HL-60/S4 treated with phorbol 12-myristate 13-acetate at 8.2 ng/mL for 4 days and 3 days (cell line): ENCODE measurements around the gene SEMA4A.
"Not testable (repeated sequence)": the region's sequence is repeated elsewhere in the genome, so short reads cannot be mapped to it uniquely, and the experiment has no call there.

Experiments used
- in situ Hi-C: fragments of 300-500 bp; cut with MboI; formaldehyde crosslinking; loops from 2 replicates; pipeline ENCODE4 v1.15.0; 2022; ENCODE audit warnings: low sequenced_read_pairs

Gene SEMA4A

GRCh38 chr1:156118177-156118868 is 35.1 kb upstream of the SEMA4A start:
- in situ Hi-C loops: no loop called here

DNA sequence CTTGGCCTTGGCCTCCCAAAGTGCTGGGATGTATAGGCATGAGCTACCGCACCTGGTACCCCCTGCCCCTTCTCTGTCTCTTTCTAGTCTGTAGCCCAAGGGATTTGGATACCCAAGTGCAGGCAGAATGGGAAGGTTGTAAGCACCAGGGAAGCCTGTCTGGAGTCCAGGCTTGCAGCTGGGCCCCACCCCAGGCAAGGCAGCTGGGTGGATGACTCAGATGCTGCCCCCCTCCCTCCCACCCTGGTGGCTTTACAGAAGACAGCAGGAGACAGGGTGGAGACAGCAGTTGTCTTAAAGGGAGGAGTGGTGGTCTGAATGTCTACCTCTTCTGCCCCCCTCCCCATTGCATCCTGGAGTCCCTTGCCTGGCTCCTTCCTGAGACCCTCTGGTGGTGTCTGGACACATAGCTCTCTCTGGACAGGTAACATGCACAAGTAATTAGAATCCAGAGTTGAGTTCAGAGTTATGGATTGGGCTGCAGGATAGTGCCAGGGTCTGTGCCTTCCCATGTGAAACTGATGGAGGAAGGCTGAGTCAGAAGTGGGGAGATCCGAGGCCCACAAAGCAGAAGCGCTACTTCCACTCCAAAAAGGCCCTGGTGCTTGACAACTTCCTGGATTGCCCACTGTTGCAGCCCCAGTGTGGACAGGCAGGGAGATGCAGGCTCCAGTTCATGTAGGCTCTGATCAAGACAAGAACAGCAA is 33.7 kb upstream of the SEMA4A start:
- in situ Hi-C loops: no loop called here

GRCh38 chr1:156120318-156120717 is 33.1 kb upstream of the SEMA4A start:
- in situ Hi-C loops: no loop called here

GRCh38 chr1:156121005-156121404 is 32.4 kb upstream of the SEMA4A start:
- in situ Hi-C loops: not testable (repeated sequence)

DNA sequence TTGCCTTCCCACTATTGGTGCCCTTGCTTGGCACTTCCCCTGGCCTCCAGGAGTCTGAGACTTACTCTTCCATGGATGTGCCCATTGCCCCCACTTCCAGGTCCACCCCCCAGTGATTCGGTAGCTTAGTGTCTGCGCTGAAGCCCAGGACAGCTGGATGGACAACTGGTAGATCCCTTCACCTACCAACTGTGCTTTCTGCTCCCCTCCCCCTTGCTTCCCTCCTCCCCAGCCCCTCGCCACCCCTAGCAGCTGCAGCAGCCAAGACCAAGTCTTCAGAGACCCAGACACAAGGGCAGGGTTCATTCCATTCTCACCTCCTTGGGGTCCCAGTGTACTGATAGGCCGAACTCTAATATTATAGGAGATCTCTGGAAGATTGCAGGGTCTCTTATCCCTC is 31.9 kb upstream of the SEMA4A start:
- in situ Hi-C loops: no loop called here

- in situ Hi-C loops: no loop called here
Measured at GRCh38 chr1:156122086-156122485, 31.3 kb upstream of the SEMA4A start.

GRCh38 chr1:156122519-156123355 is 30.6 kb upstream of the SEMA4A start:
- in situ Hi-C loops: no loop called here

GRCh38 chr1:156123356-156124196 is 29.8 kb upstream of the SEMA4A start:
- in situ Hi-C loops: no loop called here

DNA sequence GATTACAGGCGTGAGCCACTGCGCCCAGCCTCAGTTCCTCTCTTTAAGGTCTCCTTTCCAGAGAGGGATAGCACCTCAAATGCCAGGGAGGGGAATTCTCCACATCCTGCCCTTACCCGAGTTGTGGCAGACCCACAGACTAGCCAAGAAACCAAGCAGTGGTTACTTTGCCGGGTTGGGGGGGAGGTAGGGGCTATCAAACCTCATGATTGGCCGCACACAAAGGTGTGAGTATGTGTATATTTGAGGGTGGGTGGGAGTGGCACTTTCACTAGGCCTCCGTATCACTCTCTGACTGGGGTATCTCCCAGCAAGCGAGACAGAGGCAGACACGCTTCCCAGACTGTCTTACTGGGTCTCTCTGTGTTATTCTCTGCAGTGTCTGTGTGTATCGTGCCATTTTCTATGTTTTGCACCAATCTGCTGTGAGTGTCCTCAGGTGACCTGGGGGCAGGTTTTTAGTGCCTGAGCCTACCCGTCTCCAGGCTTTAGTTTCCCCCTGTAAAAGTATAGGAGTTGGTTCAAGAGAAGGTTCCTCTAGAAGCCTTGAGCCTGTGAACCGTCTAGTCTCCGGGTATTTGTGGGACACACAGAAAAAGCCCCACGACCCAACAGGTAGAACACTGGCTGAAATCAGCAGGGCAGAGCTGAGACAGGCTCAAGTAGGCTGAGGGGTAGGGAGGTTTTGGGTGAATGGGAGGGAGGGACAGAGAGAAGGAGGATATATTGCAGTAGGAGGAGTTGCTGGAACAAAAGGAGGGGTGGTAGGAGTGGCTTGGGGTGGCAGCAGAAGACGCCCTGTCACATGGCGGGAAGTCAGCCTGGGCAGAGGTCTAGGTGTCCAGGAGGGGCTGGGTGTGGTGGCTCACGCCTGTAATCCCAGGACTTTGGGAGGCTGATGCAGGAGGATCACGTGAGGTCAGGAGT is 28.6 kb upstream of the SEMA4A start:
- in situ Hi-C loops: loop anchor here (5.0 kb wide), 1 partner anchor 33 kb away; no protein-coding TSS in a partner anchor

GRCh38 chr1:156125544-156125943 is 27.8 kb upstream of the SEMA4A start:
- in situ Hi-C loops: loop anchor here (5.0 kb wide), 1 partner anchor 33 kb away; no protein-coding TSS in a partner anchor

- in situ Hi-C loops: loop anchor here (5.0 kb wide), 1 partner anchor 34 kb away; no protein-coding TSS in a partner anchor
Measured at GRCh38 chr1:156126043-156126629, 27.2 kb upstream of the SEMA4A start.

- in situ Hi-C loops: loop anchor here (5.0 kb wide), 1 partner anchor 35 kb away; no protein-coding TSS in a partner anchor
Measured at GRCh38 chr1:156126630-156127534, 26.5 kb upstream of the SEMA4A start.

DNA sequence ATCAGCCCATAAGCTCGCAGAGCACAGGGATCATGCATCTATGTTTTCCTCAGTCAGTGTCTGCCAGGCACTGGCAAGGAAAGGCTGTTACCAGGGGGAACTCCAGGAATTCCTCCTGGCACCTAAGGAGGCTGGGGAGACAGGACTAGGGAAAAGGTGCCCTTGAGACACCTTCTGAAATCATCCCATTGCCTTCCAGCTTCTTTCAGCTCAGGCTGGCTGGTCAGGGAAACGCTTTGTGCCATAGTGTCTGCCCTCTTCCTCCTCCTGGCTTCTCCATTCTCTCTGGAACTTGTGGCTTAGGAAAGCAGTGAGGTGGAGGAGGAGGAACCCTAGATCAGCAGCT is 25.1 kb upstream of the SEMA4A start:
- in situ Hi-C loops: loop anchor here (5.0 kb wide), 1 partner anchor 36 kb away; no protein-coding TSS in a partner anchor

- in situ Hi-C loops: loop anchor here (5.0 kb wide), 1 partner anchor 37 kb away; no protein-coding TSS in a partner anchor
Measured at GRCh38 chr1:156128654-156129597, 24.5 kb upstream of the SEMA4A start.

DNA sequence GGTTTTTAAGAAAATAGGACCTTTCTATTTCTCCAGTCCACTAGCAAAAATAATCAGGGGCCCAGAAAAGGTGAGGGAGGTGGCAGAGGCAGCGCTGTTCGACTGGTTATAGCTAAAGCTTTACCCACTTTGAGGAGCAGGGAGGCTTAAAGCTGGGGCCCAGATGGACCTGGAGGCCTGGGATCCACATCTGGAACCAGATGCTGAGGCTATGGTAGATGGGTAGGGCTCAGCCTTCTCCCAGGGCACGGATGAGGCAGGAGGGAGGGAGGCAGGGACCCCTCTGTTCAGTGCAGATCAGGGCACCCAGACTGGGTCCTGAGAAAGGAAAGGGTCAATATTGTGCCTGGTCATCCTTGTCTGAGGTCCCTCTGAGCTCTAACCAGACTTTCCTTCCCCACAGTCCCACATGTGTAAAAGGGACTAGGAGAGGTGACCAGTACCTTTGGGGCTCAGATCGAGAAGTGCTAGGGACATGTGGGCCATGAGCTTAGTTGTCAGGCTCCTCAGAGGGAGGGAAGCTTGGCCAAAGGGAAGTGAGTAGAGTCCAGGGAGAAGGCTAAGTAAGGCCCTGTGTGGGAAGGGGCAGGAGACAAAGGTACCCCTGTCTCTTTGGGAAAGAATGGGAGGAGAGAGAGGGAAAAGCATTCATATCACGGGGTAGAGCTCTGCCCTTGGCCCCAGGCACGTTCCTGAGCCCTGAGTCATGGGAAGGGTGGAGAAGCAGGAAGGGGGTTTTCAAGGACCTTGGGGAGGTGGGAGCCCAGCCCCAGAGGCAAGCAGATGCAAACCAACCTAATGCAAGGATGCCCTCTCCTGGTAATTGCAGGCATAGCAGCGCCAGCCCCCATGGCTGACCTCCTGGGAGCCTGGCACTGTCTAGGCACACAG is 23.5 kb upstream of the SEMA4A start:
- in situ Hi-C loops: loop anchor here (5.0 kb wide), 1 partner anchor 38 kb away; no protein-coding TSS in a partner anchor

- in situ Hi-C loops: no loop called here
Measured at GRCh38 chr1:156130578-156130942, 22.8 kb upstream of the SEMA4A start.
